GM21619 (cell line): ENCODE data around the gene MIGA2.
A peak's percentile ranks its signal among the peaks of the same experiment; 100 is the strongest.
"Not testable (repeated sequence)": the region's sequence is repeated elsewhere in the genome, so short reads cannot be mapped to it uniquely, and the experiment has no call there.

ENCODE experiments used
- ATAC-seq: cut with Tn5 transposase; IDR thresholded peaks from one replicate; pipeline ENCODE4 v1.9.1; 2021; ENCODE audit not compliant: unreplicated experiment

Gene MIGA2

GRCh38 chr9:129098328-129098727, 61.9 kb downstream of the MIGA2 start:
- ATAC-seq: no peak

- ATAC-seq: no peak
Measured at GRCh38 chr9:129100383-129101169, 64.2 kb downstream of the MIGA2 start.

GRCh38 chr9:129101279-129101678, 64.9 kb downstream of the MIGA2 start:
- ATAC-seq: no peak

- ATAC-seq: no peak
Measured at GRCh38 chr9:129102095-129102525, 65.7 kb downstream of the MIGA2 start.

GRCh38 chr9:129102791-129103594, 66.6 kb downstream of the MIGA2 start:
- no peak for ATAC-seq

GRCh38 chr9:129103595-129103965, 67.2 kb downstream of the MIGA2 start:
- no peak for ATAC-seq

GRCh38 chr9:129104051-129104450, 67.6 kb downstream of the MIGA2 start:
- ATAC-seq: no peak

- no peak for ATAC-seq
Measured at GRCh38 chr9:129105857-129106694, 69.7 kb downstream of the MIGA2 start.

GRCh38 chr9:129107651-129108050, 71.2 kb downstream of the MIGA2 start:
- no peak for ATAC-seq

- no peak for ATAC-seq
Measured at GRCh38 chr9:129108083-129108804, 71.8 kb downstream of the MIGA2 start.

GRCh38 chr9:129108805-129109536, 72.5 kb downstream of the MIGA2 start:
- no peak for ATAC-seq

GRCh38 chr9:129109537-129109903, 73.1 kb downstream of the MIGA2 start:
- ATAC-seq: no peak

GRCh38 chr9:129109952-129110739, 73.7 kb downstream of the MIGA2 start:
- ATAC-seq: peak; percentile 9

GRCh38 chr9:129110740-129111527, 74.5 kb downstream of the MIGA2 start, which contains the start of the genes CRAT and PTPA:
Gene CRAT, minus strand, starts transcription at chr9:129110793. Its CDS starts 284 bp downstream, at chr9:129110509.
Gene PTPA, plus strand, starts transcription at chr9:129111415. Its CDS starts 186 bp downstream, at chr9:129111601.
- peak; percentile 63 for ATAC-seq

GRCh38 chr9:129111528-129112151, 75.2 kb downstream of the MIGA2 start:
- no peak for ATAC-seq

GRCh38 chr9:129112526-129112925, 76.1 kb downstream of the MIGA2 start:
- not testable (repeated sequence) for ATAC-seq

- ATAC-seq: no peak
Measured at GRCh38 chr9:129113645-129114304, 77.3 kb downstream of the MIGA2 start.
